8988T (cell line): ENCODE data around the gene BCL7B.
"Not testable (repeated sequence)": the region's sequence is repeated elsewhere in the genome, so short reads cannot be mapped to it uniquely, and the experiment has no call there.

ENCODE experiments used
- DNase-seq: peaks from one replicate; pipeline ENCODE4 v3.0.0; 2011

BCL7B gene

GRCh38 chr7:73557397-73558257 is at the start of gene BCL7B:
Gene BCL7B, minus strand, starts transcription at chr7:73557690. Its CDS starts 112 bp downstream, at chr7:73557578.
- peak; percentile 93 for DNase-seq

- no peak for DNase-seq
Observed at GRCh38 chr7:73605601-73606220, 48.2 kb upstream of the BCL7B start.

GRCh38 chr7:73602721-73603651 is 45.5 kb upstream of the BCL7B start:
- no peak for DNase-seq

- DNase-seq = no peak
Observed at GRCh38 chr7:73599916-73600315, 42.4 kb upstream of the BCL7B start.

- DNase-seq = no peak
Observed at GRCh38 chr7:73599151-73599882, 41.8 kb upstream of the BCL7B start.

- no peak for DNase-seq
Observed at GRCh38 chr7:73597978-73598782, 40.7 kb upstream of the BCL7B start.

GRCh38 chr7:73596191-73597065 is 38.9 kb upstream of the BCL7B start:
- no peak for DNase-seq

- no peak for DNase-seq
Observed at GRCh38 chr7:73595358-73595757, 37.9 kb upstream of the BCL7B start.

GRCh38 chr7:73593207-73594045 is 35.9 kb upstream of the BCL7B start:
- no peak for DNase-seq

GRCh38 chr7:73586911-73587310 is 29.4 kb upstream of the BCL7B start:
- DNase-seq = no peak

- DNase-seq = no peak
Observed at GRCh38 chr7:73585196-73585595, 27.7 kb upstream of the BCL7B start.

GRCh38 chr7:73582664-73583202 is 25.2 kb upstream of the BCL7B start:
- no peak for DNase-seq

GRCh38 chr7:73581006-73581405 is 23.5 kb upstream of the BCL7B start:
- DNase-seq = not testable (repeated sequence)

GRCh38 chr7:73578342-73579128 is 21.0 kb upstream of the BCL7B start, which contains the start of gene TBL2:
Gene TBL2, minus strand, starts transcription at chr7:73578579. Its CDS starts 30 bp downstream, at chr7:73578549.
- peak; percentile 88 for DNase-seq

GRCh38 chr7:73577627-73578341 is 20.3 kb upstream of the BCL7B start:
- no peak for DNase-seq

- no peak for DNase-seq
Observed at GRCh38 chr7:73573791-73574190, 16.3 kb upstream of the BCL7B start.

GRCh38 chr7:73573276-73573675 is 15.8 kb upstream of the BCL7B start:
- DNase-seq = no peak

GRCh38 chr7:73572767-73573186 is 15.3 kb upstream of the BCL7B start:
- DNase-seq = no peak
